HG02623 (cell line): ENCODE measurements around the gene MARK1.
"Not testable (repeated sequence)": the region's sequence is repeated elsewhere in the genome, so short reads cannot be mapped to it uniquely, and the experiment has no call there.

Experiments used
- ATAC-seq: cut with Tn5 transposase; IDR thresholded peaks from one replicate; pipeline ENCODE4 v1.9.1; 2021; ENCODE audit warnings: moderate library complexity; ENCODE audit not compliant: unreplicated experiment

The MARK1 gene

GRCh38 chr1:220605651-220606050, 77.7 kb downstream of the MARK1 start:
- ATAC-seq = not testable (repeated sequence)

GRCh38 chr1:220611100-220611499, 83.2 kb downstream of the MARK1 start:
- not testable (repeated sequence) for ATAC-seq

DNA sequence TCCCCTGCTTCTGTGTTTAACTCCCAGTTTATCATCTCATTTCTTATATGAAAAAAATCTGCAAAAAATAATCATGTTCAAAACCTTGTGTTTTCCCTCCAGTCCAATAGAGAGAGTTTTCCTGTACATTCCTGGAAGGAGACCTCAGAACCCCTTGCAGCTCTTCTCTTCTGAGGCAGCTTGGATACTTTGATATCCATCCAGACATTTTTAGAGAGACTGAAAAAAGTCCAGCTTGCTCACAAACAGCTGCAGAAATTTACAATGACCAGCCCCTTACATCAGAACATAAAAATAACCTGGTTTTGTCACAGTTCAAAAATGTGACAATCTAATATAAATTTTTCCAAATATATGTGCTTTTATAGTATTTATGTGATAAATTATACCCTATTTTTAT, 88.9 kb downstream of the MARK1 start:
- ATAC-seq = no peak

DNA sequence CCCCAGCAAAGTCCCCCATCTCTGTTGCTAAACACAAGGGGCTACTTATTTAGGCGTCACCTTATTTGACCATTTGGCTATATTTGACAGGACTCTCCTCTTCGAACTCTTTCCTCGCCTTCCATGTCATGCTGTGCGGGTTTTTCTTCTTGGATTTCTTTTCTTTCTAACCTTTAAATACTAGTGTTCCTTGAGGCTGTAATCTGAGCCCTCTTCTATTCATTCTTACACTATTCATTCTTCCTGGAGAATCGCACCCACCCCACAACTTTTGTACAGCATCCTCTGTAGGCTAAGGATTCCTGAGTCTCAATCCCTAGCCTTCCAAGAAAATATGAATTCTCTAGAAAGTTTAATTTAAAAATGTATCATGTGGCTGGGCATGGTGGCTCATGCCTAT, 100.5 kb downstream of the MARK1 start:
- ATAC-seq = no peak

DNA sequence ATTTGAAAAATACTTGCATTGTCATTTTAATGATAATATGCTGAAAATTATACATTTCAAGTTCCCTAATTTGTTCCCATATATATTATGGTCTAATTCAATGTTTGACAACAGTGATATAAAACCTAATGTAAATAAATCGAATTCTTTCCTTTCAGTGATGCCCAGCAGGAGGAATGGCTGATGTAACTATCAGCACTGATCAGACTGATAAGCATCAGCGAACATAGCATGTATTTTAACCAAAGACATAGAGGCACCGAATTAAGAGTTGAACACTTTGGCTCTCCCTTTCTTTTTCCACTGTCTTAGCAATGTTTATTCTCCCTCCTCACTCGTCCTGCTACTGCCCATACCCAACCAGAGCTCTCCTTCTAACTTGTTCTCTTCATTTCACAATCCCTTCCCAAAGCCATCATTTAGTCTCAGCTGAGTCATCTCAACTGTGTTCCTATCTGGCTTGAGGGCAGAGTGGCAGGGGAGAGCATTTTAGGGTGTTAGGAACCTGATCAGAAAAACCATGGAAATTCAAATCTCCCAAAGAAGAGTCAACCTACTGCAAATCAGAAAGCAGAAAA, 103.4 kb downstream of the MARK1 start:
- no peak for ATAC-seq

DNA sequence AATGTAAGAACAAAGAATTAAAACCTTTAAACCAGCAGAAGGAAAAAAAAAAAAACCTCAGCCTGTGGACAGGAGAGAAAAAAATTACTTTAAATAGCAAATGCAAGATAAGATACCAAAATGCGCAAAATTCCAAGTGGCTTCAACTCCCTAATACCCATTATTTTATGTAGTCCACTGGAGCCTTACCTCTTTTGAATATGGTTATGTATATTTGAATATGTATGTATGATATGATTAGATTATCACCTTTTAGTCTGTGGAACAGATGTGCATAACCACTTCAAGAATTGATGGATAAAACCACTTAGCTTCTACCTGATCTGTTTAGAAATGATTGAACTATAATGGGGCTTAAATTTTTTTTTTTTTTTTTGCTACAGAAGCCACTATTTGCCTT, 109.8 kb downstream of the MARK1 start:
- no peak for ATAC-seq

DNA sequence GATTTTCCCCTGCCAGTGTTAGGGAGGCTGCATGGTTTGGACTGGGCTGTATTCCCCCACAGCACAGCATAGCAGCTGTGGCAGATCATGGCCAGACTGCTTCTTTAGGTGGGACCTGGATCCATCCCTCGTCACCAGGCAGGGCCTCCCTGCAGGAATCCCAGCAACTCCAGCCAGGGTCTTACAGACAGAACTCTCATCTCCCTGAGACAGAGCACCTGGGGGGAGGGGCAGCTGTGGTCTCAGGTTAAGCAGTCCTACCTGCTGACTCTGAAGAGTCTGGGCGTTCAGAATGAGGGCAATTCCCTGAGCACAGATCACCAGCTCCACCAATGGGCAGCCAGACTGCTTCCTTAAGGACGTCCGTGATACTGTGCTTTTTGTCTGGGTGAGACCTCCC, 114.3 kb downstream of the MARK1 start:
- no peak for ATAC-seq

GRCh38 chr1:220652995-220653394, 125.1 kb downstream of the MARK1 start:
- ATAC-seq = no peak

- ATAC-seq = peak; percentile 91
Observed at GRCh38 chr1:220655509-220655908, 127.6 kb downstream of the MARK1 start.

GRCh38 chr1:220655961-220656740, 128.2 kb downstream of the MARK1 start:
- ATAC-seq = peak; percentile 19

DNA sequence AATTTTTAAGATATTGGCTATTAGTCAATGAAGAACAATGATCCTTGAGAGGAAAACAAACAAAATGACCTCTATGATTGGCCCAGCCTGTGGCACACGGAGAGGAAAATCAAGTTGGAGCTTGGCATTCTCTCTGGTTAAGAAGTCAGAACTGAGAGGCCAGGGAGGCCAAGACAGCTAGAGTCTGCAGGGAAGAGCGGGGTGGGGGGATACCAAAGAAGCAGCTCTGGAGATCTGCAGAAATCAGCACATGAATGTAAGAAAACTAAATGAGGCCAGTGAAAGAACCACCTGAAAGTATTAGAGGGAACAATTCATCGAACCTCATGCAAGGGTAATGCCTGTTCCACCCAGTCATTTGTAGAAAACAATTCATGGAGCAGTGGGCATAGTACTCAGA, 138.4 kb downstream of the MARK1 start:
- ATAC-seq = no peak

GRCh38 chr1:220669005-220669404, 141.1 kb downstream of the MARK1 start:
- no peak for ATAC-seq

GRCh38 chr1:220670365-220670764, 142.4 kb downstream of the MARK1 start:
- no peak for ATAC-seq

DNA sequence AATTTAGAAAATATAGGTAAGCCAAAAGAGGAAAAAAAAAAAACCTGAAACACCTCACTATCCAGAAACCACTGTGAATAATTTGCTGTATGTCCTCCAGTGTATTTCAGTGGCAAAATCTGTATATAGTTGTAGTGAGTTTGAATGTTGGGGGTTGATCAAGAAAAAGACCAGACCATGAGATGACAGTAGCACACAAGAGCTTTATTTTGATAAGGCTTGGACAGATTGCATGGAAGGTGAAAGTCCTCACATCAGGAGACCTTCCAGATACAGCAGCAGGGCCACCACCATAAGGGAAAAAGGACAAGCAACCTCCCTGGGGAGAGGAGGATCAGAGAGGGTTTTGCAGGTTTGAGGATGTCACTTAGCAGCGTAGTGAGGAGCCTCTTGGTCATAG, 146.0 kb downstream of the MARK1 start:
- ATAC-seq = no peak

- no peak for ATAC-seq
Observed at GRCh38 chr1:220677251-220677650, 149.3 kb downstream of the MARK1 start.

DNA sequence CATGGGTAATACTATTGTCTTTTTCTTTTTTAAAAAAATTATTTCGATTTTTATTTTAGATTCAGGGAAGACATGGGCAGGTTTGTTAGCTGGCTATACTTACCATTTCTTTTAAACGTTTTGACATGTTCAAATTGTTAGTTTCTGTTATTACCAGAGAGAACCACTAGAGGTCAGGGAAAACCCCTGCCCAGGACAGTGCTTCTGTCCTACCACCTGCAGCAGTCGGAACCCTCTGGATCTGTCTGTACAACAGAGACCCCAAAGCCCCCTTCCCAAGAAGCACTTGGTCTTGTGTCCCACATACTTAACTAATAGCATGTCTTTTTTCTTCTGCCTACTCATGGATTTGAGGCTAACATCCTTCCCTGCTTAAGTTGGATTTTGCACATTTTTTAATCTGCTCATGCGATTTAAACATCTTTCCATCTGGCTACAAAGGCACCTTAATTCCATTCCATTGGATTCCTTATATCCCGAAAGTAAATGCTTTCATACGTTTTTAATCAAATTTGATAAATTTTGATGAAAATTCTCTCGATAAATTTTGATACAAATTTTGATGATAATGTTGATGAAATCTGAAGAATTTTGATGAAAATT, 152.2 kb downstream of the MARK1 start:
- ATAC-seq = peak; percentile 91

- ATAC-seq = no peak
Observed at GRCh38 chr1:220681220-220681880, 153.4 kb downstream of the MARK1 start.

- no peak for ATAC-seq
Observed at GRCh38 chr1:220682901-220683576, 155.1 kb downstream of the MARK1 start.

DNA sequence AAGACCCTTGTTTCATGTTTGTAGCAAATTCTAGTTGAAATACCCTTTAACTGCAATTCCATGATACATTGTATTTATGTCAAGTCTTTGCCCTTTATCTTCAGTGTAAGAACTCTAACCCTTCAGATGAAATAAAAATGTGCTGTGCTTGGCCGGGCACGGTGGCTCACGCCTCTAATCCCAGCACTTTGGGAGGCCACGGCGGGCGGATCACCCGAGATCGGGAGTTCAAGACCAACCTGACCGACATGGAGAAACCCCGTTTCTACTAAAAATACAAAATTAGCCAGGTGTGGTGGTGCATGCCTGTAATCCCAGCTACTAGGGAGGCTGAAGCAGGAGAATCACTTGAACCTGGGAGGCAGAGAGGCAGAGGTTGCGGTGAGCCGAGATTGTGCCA, 155.8 kb downstream of the MARK1 start:
- ATAC-seq = not testable (repeated sequence)

DNA sequence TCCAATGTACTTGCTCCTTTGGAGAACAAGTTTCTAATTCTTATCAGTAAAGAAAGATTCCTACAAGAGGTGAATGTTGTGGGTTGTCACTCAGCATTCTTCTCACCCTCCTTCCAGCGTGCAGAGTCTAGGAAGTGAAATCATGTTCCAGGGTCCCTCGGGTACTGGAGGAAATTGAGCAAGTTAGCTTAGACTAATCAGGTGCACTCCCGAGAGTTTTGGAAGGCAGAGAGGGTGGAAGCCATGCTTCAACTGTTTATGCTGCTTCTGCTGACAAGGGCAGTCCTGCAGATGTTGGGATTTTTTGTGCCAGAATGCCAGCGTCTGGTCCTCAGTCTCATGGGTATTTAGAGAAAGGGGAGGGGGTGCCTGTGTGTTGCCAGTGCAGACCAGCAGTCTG, 157.0 kb downstream of the MARK1 start:
- no peak for ATAC-seq

DNA sequence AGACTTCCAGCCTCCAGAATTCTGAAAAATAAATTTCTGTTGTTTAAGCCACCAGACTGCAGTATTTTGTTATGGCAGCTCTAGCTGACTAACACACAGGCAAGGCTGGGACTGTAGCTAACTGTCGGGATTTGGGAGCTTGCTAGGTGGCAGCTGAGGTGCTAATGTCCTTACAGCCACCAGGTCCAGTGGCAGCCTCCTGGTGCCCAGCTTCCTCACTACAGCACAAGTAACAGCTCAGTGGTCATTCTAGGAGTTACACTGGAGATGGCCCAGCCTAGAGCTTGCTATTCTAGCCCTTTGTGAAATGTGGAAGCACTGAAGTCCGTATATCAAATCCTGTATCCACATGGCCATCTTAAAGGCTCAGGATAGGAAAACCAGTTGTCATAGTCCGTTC, 157.9 kb downstream of the MARK1 start:
- no peak for ATAC-seq
